ENCODE results near the gene DDIT4.
"Not testable (repeated sequence)": the region's sequence is repeated elsewhere in the genome, so short reads cannot be mapped to it uniquely, and the experiment has no call there.

DDIT4 gene

DNA sequence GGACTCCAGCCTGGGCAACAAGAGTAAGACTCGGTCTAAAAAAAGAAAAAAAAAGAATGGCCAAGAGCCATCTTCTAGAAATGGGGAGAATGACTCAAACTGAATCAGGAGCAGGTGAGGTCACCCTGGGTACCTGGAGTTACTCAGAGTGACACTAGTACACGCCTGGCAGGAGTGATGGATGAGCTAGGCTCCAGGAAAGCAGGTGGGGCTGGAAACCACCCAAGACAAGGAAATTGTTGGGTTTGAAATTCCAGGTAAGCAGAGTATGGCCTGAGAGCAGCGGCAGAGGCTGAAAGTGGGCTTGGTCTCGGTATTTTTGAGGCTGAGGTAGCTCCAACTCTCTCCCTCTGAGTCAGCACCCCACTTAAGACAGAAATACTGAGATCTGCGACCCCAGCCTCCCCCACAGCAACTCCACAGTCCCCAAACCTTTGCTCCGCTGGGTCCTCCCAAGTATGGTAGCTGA lies 18.5 kb downstream of the DDIT4 start:
- DNase-seq (ENCODE audit: low read depth in 1 of 2, low spot score in 1 of 2), result no peak

DNA sequence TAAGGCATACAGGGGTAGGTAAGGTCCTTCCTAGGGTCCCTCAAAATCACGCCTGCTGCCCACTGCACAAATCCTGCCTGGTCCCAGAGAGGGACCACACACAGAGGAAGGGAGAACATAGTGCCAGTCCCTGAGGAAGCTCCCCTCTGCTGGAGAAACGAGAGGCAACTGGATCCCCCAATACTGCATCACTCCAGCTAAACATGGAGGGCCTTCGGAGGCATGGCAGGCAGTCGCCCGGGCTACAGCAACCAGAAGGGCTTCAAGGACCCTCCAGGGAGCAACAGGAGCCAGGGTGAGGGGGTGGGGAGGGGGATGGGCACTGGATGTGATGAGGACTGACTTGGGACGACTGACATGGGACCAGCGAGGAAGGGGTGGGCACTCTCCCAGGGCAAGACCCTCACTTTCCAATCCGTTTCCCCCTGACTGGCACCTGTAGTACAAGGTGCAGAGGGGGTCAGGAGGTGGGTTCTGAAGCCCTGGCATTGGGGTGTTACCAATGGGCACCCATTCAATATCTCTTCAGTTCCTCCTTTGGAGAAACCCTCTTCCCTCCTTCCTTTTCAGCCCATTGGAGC lies 21.7 kb downstream of the DDIT4 start:
- no peak for DNase-seq (ENCODE audit: low read depth in 1 of 2, low spot score in 1 of 2)

DNA sequence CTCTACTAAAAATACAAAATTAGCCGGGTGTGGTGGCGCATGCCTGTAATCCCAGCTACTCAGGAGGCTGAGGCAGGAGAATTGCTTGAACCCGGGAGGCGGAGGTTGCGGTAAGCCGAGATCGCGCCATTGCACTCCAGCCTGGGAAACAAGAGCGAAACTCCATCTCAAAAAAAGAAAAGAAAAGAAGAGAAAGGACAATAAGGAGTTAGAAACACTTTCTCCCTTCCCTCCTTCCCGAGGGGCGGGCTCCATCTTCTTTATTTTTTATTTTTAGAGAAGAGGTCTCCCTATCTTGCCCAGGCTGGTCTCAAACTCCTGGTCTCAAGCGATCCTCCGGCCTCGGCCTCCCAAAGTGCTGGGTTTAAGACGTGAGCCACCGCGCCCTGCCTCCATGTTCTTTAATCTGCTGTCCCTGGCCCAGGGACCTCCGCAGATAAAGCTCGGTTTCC lies 23.1 kb downstream of the DDIT4 start:
- not testable (repeated sequence) for DNase-seq (ENCODE audit: low read depth in 1 of 2, low spot score in 1 of 2)

DNA sequence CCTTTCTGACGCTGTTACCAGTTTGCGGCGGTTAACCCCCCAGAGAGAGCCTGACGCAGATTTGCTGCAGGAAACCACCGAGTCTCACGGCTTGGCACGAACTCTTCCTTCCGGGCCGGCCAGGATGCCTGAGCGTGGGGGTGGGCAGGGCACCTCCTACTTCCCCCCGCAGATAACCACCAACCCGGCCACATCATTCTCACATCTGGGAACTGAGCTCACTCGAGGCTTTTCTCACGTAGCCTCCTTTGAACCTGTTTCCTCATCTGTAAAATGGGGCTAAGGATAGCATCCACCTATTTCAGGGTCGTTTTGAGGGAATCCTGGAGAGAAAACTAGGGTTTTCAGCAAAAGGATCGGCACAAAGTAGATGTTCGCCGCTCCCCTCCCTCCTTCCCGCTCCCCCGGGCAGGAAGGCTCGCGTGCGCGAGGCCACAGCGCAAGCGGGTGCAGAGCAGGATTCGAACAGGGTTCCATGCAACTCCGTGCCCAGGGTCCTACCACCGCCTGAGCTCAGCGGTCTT lies 23.6 kb downstream of the DDIT4 start:
- peak; percentile 89 to 96 for DNase-seq (ENCODE audit: low read depth in 1 of 2, low spot score in 1 of 2)

DNA sequence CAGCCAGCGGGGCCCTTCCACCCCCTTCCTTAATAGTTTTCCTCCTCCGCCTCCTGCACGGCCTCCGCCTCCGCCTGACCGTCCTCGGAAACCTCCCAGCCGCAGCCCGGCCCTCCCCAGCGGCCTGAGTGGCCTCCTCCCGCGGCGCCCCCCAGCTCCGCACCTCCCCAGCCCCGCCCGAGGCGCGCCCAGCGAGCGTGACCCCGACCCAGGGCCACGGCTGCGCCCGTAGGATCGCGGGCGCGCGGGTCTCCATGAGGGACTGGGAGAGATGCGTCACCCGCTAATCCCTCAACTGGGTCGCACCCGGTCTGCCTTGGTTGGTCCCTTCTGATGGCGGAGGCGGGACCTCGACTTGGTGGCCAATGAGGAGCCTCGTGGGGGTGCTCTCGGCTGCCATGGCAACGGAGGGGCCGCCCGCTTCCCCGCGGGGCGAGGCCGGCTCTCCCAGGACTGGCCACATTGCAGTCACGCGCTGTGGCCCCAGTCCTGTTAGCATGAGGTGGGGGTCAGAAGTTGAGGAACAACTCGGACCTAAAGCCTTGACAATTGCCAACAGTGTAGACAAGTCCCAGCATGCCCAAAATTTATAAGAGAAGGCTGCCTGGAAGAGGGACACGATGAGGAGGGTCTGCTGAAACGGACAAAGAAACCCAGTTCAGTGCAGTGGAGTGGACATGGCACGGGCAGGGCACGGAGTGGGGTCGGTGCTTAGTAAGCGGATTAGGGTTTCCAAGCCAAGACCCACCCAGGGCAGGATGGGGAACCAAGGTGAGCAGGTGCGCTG lies 24.3 kb downstream of the DDIT4 start:
- peak; percentile 76 to 91 for DNase-seq (ENCODE audit: low read depth in 1 of 2, low spot score in 1 of 2)

DNA sequence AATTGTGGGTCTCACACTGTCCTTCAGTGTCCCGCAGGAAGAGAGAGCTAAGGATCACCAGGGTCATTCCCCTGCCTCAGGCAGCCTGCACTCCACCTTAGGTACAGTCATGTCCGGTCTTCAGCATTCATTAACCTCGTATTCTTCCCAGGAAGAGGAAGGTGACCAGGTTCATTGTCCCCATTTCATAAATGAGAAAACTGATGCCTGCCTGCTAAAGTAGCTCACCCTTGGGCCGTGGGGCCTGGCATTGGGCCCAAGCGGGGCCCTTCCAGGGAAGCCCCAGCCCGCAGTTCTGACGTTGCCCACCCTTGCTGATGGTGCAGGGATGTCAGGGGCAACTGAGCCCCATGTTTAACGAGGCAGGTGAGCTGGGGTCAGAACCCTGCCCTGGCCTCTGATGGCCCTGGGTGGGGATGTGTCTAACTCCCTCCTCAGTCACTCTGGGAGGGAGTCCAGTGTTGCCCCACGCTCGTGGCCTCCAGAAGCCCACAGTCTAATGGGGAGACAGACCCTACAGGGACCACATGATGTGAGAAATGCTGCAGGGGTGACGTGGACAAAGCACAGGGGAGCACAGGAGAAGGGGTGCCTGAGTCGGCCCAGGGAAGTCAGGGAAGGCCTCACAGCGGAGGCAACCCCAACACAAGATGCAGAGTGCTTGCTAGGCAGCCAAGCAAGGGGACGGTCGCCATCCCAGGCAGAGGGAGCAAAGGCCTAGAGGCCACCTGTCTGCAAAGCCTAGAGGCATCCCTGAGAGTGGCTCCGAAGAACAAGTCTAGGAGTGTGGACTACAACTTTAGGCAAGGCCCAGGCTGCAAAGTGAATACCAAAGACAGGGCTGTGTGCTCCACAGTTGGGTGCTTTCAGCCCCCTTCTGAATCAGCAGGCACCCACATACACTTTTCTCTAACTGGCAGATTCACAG lies 25.1 kb downstream of the DDIT4 start:
- DNase-seq (ENCODE audit: low read depth in 1 of 2, low spot score in 1 of 2), result no peak

DNA sequence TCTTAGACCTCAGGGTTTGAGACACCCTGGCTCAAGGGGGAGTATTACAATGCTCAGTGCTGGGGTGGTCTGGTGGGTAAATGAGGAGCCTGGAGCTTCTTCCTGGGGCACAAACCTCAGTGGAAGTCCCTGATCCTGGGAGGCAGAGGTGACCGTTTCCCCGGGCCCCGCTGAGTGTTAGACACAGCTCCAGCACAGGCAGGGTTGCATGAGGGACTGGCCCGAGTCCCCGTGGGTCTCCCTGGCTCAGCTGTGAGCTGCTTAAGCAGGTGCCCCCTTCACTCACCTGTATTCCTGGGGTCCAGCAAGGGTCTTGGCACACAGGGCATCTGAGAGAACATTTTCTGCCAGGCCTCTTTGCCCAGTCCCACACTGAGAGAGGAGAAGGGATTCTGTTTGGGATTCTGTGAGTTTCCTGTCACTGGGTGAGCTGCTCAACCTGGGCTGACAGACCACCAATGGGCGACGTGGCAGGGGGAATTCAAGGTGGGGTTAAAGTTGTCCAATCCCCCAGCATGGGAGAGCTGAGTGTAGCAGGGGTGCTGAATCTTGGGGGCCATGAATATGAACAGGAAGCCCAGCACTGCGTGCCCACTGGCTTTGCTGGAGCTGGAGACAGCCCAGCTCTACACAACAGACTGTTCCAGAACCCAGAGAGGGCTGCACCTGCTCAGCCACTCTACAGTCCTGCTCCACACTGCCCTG lies 29.9 kb downstream of the DDIT4 start:
- DNase-seq (ENCODE audit: low read depth in 1 of 2, low spot score in 1 of 2), result no peak

DNA sequence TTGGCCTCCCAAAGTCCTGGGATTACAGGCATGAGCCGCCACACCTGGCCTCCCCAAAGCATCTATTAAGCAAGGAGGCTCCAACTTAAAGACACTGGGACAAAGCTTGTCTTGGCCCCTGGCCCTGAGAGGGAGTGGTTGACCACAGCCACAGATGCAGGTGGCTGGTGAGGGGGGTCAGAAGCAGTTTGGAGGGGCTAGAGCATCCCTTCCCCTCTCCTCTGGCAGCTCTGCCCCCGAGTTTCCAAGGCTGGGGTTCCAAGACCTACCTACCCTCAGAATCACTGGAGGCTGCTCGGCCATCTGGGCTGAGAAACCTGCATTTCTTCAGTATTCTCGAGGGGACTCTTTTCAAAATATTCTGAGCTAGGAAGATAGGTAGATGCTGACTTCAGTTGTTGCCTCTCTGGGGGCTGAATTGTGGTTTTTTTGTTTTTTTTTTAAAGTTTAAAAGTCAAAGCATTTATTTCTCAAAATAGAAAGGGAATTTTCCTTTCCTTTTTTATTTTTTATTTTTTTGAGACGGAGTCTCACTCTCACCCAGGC lies 32.6 kb downstream of the DDIT4 start:
- DNase-seq (ENCODE audit: low read depth in 1 of 2, low spot score in 1 of 2), result no peak

DNA sequence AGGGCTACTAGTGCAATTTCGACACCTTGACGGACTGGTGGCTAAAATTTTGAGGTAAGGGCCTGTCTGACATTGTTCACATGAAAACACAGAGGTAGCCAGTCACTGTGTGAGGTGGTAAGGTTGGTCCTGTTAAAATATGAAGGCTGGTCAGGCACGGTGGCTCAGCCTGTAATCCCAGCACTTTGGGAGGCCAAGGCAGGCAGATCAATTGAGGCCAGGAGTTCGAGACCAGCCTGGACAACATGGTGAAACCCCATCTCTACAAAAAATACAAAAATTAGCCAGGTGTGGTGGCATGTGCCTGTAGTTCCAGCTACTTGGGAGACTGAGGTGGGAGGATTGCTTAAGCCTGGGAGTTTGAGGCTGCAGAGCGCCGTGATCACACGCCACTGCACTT lies 34.0 kb downstream of the DDIT4 start:
- DNase-seq (ENCODE audit: low read depth in 1 of 2, low spot score in 1 of 2), result not testable (repeated sequence)

DNA sequence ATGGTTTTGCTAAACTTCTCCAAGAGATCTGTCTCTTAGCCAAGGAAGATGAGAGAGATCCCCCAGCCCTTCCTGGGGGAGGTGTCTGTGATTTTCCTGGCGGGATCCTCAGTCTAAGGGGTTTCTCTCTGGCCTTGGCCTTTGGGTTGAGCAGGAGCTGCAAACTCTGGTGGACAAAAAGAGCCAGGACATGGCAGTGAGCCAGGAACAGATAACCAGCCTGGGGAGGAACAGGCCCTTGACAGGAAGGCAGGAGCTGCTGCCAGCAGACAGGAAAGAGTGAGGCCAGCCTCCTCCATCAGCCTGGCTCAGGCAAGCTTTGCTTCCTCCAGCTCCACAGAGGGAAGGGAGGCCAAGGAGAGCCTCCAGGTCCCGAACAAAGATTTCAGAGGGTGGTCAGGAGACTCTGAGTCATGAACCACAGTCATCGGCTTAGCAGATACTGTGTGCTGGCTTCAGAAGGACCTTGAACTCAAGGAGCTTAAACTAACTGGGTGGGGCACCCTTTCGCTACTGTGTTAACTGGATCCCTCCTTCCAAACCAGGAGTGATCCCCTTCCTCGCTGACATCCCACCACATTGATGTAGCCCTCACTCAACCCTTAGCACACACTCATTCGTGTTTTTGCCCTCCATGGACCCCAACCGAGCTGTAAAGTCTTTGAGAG lies 34.7 kb downstream of the DDIT4 start:
- DNase-seq (ENCODE audit: low read depth in 1 of 2, low spot score in 1 of 2), result no peak

DNA sequence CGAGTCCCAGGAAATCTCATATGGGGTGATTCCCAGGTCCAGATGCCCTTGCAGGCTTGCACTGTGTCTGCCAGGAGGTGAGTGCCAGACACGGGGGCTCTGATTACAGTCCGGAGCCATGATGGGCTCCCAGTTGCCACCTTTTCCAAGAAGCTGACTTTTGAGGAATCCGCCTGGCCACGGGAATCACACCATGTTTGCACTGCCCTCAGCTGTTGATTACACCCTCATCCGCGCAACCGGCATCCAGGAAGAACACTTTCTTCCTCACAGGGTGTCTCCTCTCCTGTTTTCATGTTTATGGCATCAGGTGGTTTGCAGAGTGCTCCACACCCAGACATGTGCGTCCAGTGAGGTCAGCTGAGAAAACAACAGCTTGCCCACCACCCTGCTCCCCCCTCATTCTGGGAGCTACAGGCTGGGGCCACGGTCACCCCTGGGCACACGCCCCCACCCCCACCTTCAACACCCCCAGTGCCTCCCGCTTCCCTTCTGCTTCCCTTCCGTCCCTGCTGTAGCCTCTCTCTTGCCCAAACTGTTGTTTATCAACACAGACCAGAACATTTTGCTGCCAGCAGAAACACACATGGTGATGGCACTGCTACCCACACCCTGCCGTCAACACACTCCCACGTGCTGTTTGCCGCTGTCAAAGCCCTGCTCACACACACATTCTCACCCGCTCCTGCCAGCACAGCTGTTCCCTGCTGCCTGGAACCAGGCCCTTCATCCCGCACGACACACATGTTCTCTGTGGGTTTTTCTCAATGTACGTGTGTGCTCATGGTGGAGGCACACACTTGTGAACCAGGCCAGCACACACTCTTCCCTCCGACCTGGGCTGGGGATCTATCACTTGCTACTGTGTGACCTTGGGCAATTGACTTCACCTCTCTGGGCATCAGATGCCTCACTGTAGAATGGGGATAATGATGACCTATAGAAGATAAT lies 35.8 kb downstream of the DDIT4 start:
- DNase-seq (ENCODE audit: low read depth in 1 of 2, low spot score in 1 of 2), result no peak

DNA sequence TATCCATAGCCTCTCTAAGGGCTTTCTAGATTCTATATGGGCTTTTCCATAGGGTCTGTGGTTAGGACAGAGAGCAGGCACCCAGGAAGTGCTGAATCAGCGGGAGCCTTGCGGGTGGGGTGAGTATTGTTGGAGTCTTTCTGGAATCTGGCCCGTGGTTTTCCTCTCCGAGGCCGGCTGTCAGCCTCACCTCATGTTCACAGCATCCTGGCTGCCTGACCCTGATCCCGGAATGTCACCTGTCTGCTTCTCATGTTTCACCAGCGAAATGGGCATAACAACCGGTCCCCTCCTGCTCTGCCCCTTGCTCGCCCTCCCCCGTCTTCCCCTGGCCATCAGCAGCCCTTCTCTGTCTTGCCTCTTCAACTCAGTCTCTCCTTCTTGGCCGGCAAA lies 36.5 kb downstream of the DDIT4 start:
- DNase-seq (ENCODE audit: low read depth in 1 of 2, low spot score in 1 of 2), result no peak

DNA sequence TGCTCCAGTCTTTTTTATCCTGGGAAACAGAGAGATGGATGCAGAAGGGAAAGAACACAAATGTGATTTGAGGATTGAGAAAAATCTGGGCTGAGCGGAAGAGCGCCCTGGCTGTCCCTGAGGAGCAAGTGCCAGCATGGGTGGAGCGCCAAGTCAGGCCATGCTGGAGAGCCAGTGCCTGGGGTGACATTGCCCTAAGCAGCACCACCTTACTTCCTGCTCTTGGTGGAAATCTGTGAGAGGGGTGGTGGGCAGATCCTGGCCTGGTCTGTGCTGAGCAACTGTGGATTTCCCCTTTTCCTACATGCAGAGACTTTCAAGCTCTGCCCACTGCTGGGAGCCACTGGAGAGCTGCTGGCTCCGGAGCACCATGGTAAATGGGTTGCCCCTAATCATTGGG lies 36.9 kb downstream of the DDIT4 start:
- no peak for DNase-seq (ENCODE audit: low read depth in 1 of 2, low spot score in 1 of 2)

DNA sequence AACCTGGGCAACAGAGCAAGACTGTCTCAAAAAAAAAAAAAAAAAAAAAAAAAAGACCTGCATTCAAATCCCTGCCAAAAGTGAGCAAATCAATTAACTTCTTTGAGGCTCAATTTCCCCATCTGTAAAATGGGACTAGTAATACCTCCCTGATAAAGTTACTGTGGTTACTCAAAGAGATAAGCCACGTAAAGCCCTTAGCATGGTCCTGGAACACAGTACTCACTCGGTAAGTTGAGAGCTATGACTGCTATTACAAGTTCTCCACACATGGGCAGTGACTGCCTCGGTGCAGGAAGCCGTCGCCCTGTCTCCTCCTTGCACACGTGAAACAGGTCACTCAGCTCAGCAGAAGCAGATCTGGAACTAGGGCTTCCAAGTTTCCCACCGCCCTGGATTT lies 37.9 kb downstream of the DDIT4 start:
- no peak for DNase-seq (ENCODE audit: low read depth in 1 of 2, low spot score in 1 of 2)

DNA sequence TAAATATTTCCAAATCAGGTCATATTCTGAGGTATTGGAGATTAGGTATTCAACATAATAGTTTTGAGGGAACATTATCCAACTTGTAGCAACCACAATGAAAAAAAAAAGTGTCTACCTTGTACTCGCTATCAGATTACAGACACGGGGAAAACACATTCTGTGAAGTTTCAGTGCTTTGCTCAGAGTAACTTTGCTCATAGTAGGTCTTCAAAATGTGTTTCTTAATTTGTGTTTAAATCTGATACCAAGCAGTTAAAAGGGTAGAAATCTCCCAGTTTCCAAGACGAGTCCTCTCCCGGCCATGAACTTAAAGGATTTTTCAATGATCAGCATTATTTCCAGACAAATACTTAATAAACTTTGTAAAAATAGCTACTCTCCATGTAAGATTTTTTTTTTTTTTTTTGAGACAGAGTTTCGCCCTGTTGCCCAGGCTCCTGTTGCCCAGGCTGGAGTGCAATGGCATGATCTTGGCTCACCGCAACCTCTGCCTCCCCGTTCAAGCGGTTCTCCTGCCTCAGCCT lies 39.2 kb downstream of the DDIT4 start:
- DNase-seq (ENCODE audit: low read depth in 1 of 2, low spot score in 1 of 2), result no peak

DNA sequence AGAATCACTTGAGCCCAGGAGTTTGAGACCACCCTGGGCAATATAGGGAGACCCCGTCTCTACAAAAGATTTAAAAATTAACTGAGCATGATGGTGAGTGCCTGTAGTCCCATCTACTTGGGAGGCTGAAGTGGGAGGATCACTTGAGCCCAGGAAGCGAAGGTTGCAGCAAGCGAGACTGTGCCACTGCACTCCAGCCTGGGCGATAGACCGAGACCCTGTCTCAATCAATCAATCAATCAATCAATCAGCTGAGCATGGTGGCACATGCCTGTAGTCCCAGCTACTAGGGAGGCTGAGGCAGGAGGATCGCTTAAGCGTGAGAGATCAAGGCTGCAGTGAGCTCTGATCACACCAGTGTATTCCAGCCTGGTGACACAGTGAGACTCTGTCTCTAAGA lies 40.5 kb downstream of the DDIT4 start:
- no peak for DNase-seq (ENCODE audit: low read depth in 1 of 2, low spot score in 1 of 2)

DNA sequence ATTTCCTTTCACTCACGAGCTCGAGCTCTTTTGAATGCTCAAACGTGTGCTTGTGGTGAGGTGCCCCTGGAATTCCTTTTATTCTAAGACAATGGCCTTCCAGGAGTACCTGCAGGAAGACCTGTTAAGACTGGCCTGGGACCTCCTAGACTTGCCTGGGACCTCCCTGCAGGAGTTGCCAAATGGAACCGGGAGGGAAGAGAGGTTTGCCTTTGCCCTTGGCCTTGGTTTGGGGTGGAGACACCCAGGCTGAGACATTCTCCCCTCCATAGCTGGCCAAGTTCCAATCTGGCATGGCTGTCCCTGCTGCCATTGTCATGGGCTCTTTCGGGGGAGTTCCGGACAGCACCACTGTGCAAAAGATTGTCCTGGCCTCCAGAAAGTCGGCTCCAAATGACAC lies 41.3 kb downstream of the DDIT4 start:
- no peak for DNase-seq (ENCODE audit: low read depth in 1 of 2, low spot score in 1 of 2)

DNA sequence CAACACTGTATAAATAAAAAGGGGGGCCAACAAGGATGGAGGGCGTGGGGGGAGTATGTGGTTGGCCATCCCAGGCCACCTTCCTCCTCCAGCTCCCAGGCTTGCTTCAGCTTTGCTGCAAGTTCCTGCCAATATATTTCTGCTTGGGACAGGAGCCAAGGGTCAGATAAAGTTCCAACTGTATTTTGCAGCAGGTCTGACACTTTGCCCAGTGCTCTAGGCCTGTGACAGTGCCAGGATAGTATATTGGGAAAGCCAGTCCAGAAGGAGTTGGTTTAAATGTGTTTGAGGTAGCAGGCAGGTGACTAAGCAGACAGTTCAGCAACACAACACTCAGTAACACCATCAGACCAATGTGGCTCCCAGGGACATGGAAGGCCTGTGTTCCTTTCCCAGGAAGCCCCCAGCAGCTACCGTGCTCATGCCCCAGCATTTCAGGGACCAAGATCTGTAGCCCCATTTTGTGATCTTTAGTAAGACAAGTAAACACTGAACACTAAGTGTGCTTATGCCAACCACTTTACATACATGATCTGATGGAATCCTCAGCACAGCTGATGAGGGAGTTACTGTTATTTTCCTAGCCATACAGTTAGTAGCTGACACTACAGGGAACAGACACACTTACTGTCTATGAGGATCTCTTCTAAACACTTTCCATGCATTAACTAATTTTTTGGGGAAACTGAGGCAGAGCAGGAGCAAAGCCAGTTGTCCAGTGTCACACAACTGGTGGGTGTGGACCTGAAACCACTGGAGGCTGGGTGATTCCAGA lies 42.1 kb downstream of the DDIT4 start:
- no peak for DNase-seq (ENCODE audit: low read depth in 1 of 2, low spot score in 1 of 2)
